HCT116 (cell line): ENCODE measurements around the gene ZDHHC22. TPM values are rescaled to one million over a fixed set of nuclear protein-coding genes. Genes with fewer than 3 reads are reported as not detected.

Experiments used
- ATAC-seq: fragments of 200-7000 bp; cut with Tn5 transposase; 2 replicates; pipeline ENCODE4 v1.9.1; 2020; ENCODE audit warnings: mild to moderate bottlenecking, moderate library complexity
- BruUV-seq: library from RNA; stranded (reverse); fragments of 400-500 nt; replicated peaks from 2 replicates; lab custom pipeline; 2021; lab: Mats Ljungman, UMichigan
- CTCF ChIA-PET: fragments of 300-600 bp; sonication (Branson Sonifier 250); formaldehyde crosslinking; loops from one replicate; lab custom pipeline; 2021; ENCODE audit warnings: antibody characterized with exemption; lab: Charles Lee
- POLR2A ChIA-PET: fragments of 300-600, 350-600 bp; sonication (Branson Sonifier 250); formaldehyde crosslinking; loops from one replicate; lab custom pipeline; 2021; ENCODE audit warnings: antibody characterized with exemption; lab: Charles Lee
- RAD21 ChIA-PET, 2 experiments: fragments of 300-600 bp; sonication (Branson Sonifier 250); formaldehyde crosslinking; loops; one replicate each; lab custom pipeline; 2023; ENCODE audit warnings: low total read pairs in 2 of 2; ENCODE audit not compliant: uncharacterized antibody in 2 of 2, unreplicated experiment in 2 of 2, low non-redundant PET in 1 of 2; lab: Charles Lee
- DNase-seq: peaks from one replicate; pipeline ENCODE4 v3.0.0-alpha.2; 2010; ENCODE audit warnings: low read depth, low spot score
- H2AFZ ChIP-seq: fragments of 200-600 bp; shearing (Covaris generic), sonication (generic); 2 replicates; pipeline ENCODE4 v1.6.1; 2017; ENCODE audit warnings: low read depth, mixed run types, mixed read lengths, antibody characterized with exemption, low read length; ENCODE audit not compliant: poor library complexity, severe bottlenecking
- H3K27ac ChIP-seq: 2 replicates; pipeline ENCODE4 v1.5.1; 2012; ENCODE audit warnings: low read depth, low read length
- H3K27me3 ChIP-seq: fragments of 200-600 bp; sonication (generic); 2 replicates; pipeline ENCODE4 v1.6.1; 2016; ENCODE audit warnings: mixed run types, low read length, mixed read lengths; ENCODE audit not compliant: insufficient read depth
- H3K36me3 ChIP-seq, 2 experiments: fragments of 200-500 bp in 1 of 2; fragments of 200-600 bp in 1 of 2; sonication (Bioruptor generic) in 1 of 2; sonication (generic) in 1 of 2; 2 replicates each; pipeline versions ENCODE4 v1.5.1 to v1.6.1; 2014 to 2016; ENCODE audit warnings: low read length in 2 of 2, inconsistent platforms in 1 of 2, mixed read lengths in 1 of 2, mixed run types in 1 of 2; ENCODE audit not compliant: insufficient read depth in 2 of 2, control insufficient read depth in 1 of 2
- H3K4me1 ChIP-seq, 2 experiments: fragments of 200-600 bp in 1 of 2; sonication (generic) in 1 of 2; 2 replicates each; pipeline versions ENCODE4 v1.5.1 to v1.6.1; 2012 to 2017; ENCODE audit warnings: low read length in 2 of 2, inconsistent platforms in 1 of 2, mild to moderate bottlenecking in 1 of 2, mixed read lengths in 1 of 2, mixed run types in 1 of 2, moderate library complexity in 1 of 2; ENCODE audit not compliant: insufficient read depth in 2 of 2, control insufficient read depth in 1 of 2
- H3K4me2 ChIP-seq: fragments of 200-600 bp; sonication (generic); 2 replicates; pipeline ENCODE4 v1.6.1; 2017; ENCODE audit warnings: mixed run types, low read length, mixed read lengths
- H3K4me3 ChIP-seq, 2 experiments: fragments of 200-600 bp in 1 of 2; sonication (generic) in 1 of 2; replicated peaks in 1 of 2; 2 replicates each; pipeline ENCODE4 v1.5.1; 2011 to 2016; ENCODE audit warnings: low read length in 2 of 2, control low read depth in 1 of 2, low read depth in 1 of 2, mild to moderate bottlenecking in 1 of 2, mixed read lengths in 1 of 2, mixed run types in 1 of 2
- H3K79me2 ChIP-seq: fragments of 200-600 bp; sonication (generic); 2 replicates; pipeline ENCODE4 v1.6.1; 2017; ENCODE audit warnings: mild to moderate bottlenecking, mixed run types, low read length, moderate library complexity, mixed read lengths; ENCODE audit not compliant: insufficient read depth
- H3K9ac ChIP-seq: fragments of 200-600 bp; sonication (generic); 2 replicates; pipeline ENCODE4 v1.6.1; 2016; ENCODE audit warnings: low read length, mixed read lengths
- H3K9me2 ChIP-seq: fragments of 200-600 bp; sonication (generic), shearing (Covaris generic); 2 replicates; pipeline ENCODE4 v1.6.1; 2017; ENCODE audit warnings: mixed run types, mild to moderate bottlenecking, moderate library complexity; ENCODE audit not compliant: insufficient read depth
- H3K9me3 ChIP-seq, 2 experiments: fragments of 200-500 bp in 1 of 2; fragments of 200-600 bp in 1 of 2; sonication (Bioruptor generic) in 1 of 2; sonication (generic) in 1 of 2; 2 replicates each; pipeline ENCODE4 v1.6.1; 2014 to 2017; ENCODE audit warnings: low read length in 2 of 2, mixed read lengths in 2 of 2, inconsistent platforms in 1 of 2, low read depth in 1 of 2, mild to moderate bottlenecking in 1 of 2, mixed run types in 1 of 2, moderate library complexity in 1 of 2; ENCODE audit not compliant: control insufficient read depth in 1 of 2, insufficient read depth in 1 of 2
- H4K20me1 ChIP-seq: fragments of 200-600 bp; sonication (generic), shearing (Covaris generic); 2 replicates; pipeline ENCODE4 v1.6.1; 2017; ENCODE audit warnings: mixed run types, mild to moderate bottlenecking, moderate library complexity; ENCODE audit not compliant: insufficient read depth
- ELF1 ChIP-seq: IDR thresholded peaks from 2 replicates; pipeline ENCODE4 v1.6.1; 2012; ENCODE audit warnings: low read depth, borderline replicate concordance
- FOSL1 ChIP-seq: IDR thresholded peaks from 2 replicates; pipeline ENCODE4 v1.6.1; 2012; ENCODE audit warnings: low read depth
- JUND ChIP-seq: IDR thresholded peaks from 2 replicates; pipeline ENCODE4 v1.6.1; 2012
- POLR2AphosphoS5 ChIP-seq: IDR thresholded peaks from 2 replicates; pipeline ENCODE4 v1.6.1; 2011; ENCODE audit warnings: mild to moderate bottlenecking, low read depth, low read length, moderate library complexity
- YY1 ChIP-seq: IDR thresholded peaks from 2 replicates; pipeline ENCODE4 v1.6.1; 2011; ENCODE audit warnings: low read length, low read depth, moderate library complexity, mild to moderate bottlenecking; ENCODE audit not compliant: insufficient replicate concordance; ENCODE audit errors: extremely low read depth
- ZBTB33 ChIP-seq: IDR thresholded peaks from 2 replicates; pipeline ENCODE4 v1.6.1; 2011; ENCODE audit warnings: mild to moderate bottlenecking, low read length, moderate library complexity; ENCODE audit not compliant: insufficient replicate concordance; ENCODE audit errors: extremely low read depth
- intact Hi-C: fragments of 100-400 bp; cut with micrococcal nuclease; formaldehyde crosslinking; loops from 2 replicates; pipeline ENCODE4 v1.10.0; 2022
- total RNA-seq: library from RNA; stranded (reverse); gene quantifications from one replicate; pipeline ENCODE4 v1.2.1, GENCODE V29; 2021; ENCODE audit not compliant: unreplicated experiment
- TF ChIP-seq, protein P1 (sequence below): IDR thresholded peaks from 2 replicates; pipeline ENCODE4 v1.6.1; 2012

Gene ZDHHC22
- total RNA-seq, 1 experiment from 2014 or later: 0.10 TPM

DNA sequence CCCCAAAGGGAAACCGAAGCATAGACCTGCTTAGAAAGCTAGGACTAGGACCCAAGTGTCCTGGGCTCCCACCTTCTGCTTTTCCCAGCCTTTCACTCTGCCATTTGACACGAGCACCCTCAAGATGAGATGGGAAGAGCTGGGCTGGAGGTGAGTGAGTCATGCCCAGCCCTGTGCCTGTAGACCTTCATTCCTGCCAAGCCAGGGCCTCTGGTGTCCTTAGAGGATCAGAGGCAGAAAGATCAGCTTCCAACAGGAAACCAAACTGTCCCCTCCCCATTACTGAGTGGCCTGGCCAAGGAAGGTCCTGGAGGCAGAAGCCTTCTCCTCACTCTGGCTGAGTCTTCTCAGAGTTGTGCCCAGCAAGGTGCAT, 43.5 kb upstream of the ZDHHC22 start:
- H3K4me2 ChIP-seq: peak overlapping the region; percentile 60
- no peak overlapping the region for H3K27ac ChIP-seq
- H3K9me2 ChIP-seq: no peaks in the 10 kb centered on the region
- POLR2A ChIA-PET: interaction anchor here (1.2 kb wide), 1 partner anchor 14 kb away, joined by 5 read pairs; no protein-coding TSS in a partner anchor
- no TSS peak for BruUV-seq
- no peak overlapping the region for H2AFZ ChIP-seq
- H3K36me3 ChIP-seq: no peaks in the 10 kb centered on the region
- ATAC-seq: no peak
- no peak overlapping the region for H3K9ac ChIP-seq
- RAD21 ChIA-PET: no interaction called here
- H3K4me1 ChIP-seq: peaks cover 12 to 61% of the 10 kb centered on the region in 2 experiments
- DNase-seq: no peak
- TF ChIP-seq ZBTB33: no peak
- 0 out of 2 replicates have a peak, but pooled peaks have one; percentile 16 for TF ChIP-seq JUND
- peak; percentile 23; the same call in 1 of the 2 replicates for TF ChIP-seq FOSL1
- TF ChIP-seq, all 23 proteins: peak for 2
- H3K79me2 ChIP-seq: no peaks in the 10 kb centered on the region
- no peaks in the 10 kb centered on the region for H3K27me3 ChIP-seq
- no peaks in the 10 kb centered on the region for H3K9me3 ChIP-seq
- H4K20me1 ChIP-seq: no peaks in the 10 kb centered on the region
- CTCF ChIA-PET: no interaction called here
- H3K4me3 ChIP-seq: peak overlapping the region in 1 of 2 experiments; percentile 18; a peak in 1 of 4 replicates
- intact Hi-C loops: no loop called here

DNA sequence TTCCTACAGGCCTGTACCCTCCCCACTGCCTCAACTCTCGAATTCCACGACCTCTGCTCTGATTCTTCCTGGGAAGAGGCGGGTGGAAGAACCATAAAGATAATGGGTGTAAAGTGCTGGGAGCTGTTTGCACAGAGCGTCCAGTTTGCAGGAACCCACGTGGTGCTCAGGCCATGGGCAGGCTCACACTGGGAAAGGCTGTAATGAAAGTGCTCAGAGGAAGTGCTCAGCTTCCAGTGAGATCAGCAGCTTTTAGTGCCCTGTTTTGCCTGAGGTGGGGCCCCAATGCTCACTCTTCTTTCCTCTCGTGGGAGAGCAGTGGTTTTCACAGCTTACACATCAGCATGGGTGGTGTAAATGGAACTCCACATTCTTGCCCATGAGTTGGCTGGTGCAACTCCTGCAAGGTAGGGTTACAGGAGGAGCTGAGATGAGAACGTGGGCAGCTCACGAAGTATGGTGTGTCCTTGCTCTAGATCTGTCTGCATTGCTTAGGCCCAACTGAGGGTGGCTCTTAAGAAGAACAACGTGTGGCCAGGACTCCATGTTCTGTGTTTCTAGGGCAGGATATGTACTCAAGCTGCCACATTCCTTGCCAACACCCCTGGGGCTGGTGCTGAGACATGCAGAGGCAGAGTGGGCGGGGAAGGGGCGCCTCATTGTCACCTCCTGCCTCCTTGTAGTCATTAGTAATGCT, 43.0 kb upstream of the ZDHHC22 start:
- ChIA-PET POLR2A (interaction anchor here (1.2 kb wide), 1 partner anchor 13 kb away, joined by 5 read pairs; no protein-coding TSS in a partner anchor), CTCF (no interaction called here), RAD21 (no interaction called here)
- no peaks in the 10 kb centered on the region for H3K27me3 ChIP-seq
- no peaks in the 10 kb centered on the region for H3K9me2 ChIP-seq
- DNase-seq (no peak), ATAC-seq (no peak)
- BruUV-seq: no TSS peak
- no peak overlapping the region for H2AFZ ChIP-seq
- peak overlapping the region in 1 of 2 experiments; percentile 18; a peak in 1 of 4 replicates for H3K4me3 ChIP-seq
- no peaks in the 10 kb centered on the region for H3K79me2 ChIP-seq
- peak overlapping the region; percentile 60 for H3K4me2 ChIP-seq
- H3K27ac ChIP-seq: no peak overlapping the region
- H3K36me3 ChIP-seq: no peaks in the 10 kb centered on the region
- no peak for TF ChIP-seq ELF1
- no peak for TF ChIP-seq POLR2AphosphoS5
- TF ChIP-seq YY1: no peak
- TF ChIP-seq, protein P1, sequence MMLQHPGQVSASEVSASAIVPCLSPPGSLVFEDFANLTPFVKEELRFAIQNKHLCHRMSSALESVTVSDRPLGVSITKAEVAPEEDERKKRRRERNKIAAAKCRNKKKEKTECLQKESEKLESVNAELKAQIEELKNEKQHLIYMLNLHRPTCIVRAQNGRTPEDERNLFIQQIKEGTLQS: no peak
- no peak overlapping the region for H3K9ac ChIP-seq
- no peaks in the 10 kb centered on the region for H4K20me1 ChIP-seq
- no peaks in the 10 kb centered on the region for H3K9me3 ChIP-seq
- intact Hi-C loops: no loop called here
- H3K4me1 ChIP-seq: peaks cover 12 to 61% of the 10 kb centered on the region in 2 experiments
